Measurements from ENCODE around the gene BCL2L2.
"Not testable (repeated sequence)": the region's sequence is repeated elsewhere in the genome, so short reads cannot be mapped to it uniquely, and the experiment has no call there.

Gene BCL2L2

DNA sequence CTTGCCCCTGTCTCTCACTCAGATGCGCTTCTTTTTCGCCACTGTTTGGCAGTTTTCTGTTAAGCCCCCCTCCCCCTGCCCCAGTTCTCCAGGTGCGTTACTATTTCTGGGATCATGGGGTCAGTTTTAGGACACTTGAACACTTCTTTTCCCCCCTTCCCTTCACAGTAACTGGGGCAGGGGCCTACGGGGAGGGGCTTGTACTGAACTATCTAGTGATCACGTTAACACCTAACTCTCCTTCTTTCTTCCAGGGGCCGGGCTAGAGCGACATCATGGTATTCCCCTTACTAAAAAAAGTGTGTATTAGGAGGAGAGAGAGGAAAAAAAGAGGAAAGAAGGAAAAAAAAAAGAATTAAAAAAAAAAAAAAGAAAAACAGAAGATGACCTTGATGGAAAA is 18.4 kb downstream of the BCL2L2 start:
- no peak for DNase-seq

DNA sequence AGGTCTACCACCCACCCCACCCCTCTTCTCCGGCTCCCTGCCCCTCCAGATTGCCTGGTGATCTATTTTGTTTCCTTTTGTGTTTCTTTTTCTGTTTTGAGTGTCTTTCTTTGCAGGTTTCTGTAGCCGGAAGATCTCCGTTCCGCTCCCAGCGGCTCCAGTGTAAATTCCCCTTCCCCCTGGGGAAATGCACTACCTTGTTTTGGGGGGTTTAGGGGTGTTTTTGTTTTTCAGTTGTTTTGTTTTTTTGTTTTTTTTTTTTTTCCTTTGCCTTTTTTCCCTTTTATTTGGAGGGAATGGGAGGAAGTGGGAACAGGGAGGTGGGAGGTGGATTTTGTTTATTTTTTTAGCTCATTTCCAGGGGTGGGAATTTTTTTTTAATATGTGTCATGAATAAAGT is 19.1 kb downstream of the BCL2L2 start:
- not testable (repeated sequence) for DNase-seq

DNA sequence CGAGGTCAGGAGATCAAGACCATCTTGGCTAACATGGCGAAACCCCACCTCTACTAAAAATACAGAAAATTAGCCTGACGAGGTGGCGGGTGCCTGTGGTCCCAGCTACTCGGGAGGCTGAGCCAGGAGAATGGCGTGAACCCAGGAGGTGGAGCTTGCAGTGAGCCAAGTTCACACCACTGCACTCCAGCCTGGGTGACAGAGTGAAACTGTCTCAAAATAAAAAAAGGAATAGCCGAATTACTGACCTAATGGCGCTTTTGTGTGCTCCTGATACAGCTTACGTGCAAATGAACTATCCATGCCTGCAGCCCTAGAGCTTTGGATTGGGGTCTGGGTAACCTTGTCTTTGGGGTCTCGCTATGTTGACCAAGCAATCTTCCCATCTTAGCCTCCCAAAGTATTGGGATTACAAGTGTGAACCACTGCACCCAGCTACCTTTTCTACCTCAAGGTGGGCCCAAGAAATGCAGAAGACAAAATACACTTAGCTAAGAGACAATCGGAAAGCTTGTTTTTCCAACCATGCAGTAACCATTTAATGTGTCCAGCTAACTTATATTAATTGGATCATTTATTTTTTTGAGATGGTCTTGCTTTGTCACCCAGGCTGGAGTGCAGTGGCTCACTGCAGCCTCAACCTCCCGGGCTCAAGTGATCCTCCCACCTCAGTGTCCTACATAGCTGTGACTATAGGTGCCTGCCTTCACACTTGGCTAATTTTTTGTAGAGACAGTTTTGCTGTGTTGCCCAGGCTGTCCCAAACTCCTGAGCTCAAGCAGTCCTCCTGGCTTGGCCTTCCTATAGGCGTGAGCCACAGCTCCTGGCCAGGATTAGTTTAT is 20.1 kb downstream of the BCL2L2 start:
- no peak for DNase-seq

DNA sequence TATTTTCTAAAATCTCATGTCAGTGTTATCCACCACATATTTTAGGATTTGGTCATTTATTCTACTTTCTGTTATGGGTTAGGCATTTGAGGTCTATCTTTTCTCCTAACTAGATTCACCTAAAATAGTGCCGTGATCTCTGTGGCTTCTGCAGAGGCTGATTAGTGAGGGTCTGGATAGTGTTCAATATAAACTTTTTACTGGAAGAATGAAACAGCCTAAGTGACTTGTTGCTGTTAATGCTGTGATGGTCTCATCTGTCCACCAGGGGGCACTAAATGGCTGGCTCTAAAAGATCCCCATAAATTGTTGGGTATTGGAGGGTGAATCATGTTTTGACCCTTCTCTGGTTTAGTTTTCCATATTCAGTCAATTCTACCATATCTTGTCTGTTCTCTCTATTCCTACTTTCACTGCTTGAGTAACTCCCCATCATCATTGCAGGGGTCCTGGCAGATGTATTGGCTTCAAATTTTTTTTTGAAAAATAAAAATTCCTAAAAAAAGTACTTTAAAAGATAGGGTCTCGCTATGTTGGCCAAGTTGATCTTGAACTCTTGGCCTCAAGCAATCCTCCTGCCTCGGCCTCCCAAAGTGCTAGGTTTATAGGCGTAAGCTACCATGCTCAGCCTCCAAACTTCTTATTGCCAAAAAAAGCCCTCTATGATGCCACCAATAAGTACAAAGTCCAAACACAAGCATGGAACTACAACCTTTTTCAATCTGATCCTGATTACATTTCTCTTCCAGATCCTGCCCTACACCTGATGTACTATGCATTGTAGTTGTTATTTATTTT is 21.5 kb downstream of the BCL2L2 start:
- peak; percentile 57 for DNase-seq

DNA sequence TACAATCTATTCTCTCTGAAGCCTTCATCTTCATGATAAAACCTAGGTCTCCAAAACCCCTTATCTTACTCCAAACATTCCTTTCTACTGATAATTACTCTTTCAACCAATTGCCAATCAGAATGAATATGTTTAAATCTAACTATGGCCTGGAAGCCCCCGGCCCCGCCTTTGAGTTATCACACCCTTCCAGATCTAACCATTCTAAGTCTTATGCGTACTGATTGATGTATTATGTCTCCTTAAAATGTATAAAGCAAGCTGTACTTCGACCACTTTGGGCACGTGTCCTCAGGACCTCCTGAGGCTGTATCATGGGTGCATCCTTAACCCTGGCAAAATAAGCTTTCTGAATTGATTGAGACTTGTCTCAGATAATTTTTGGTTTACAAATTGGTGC is 29.0 kb downstream of the BCL2L2 start:
- DNase-seq = no peak

DNA sequence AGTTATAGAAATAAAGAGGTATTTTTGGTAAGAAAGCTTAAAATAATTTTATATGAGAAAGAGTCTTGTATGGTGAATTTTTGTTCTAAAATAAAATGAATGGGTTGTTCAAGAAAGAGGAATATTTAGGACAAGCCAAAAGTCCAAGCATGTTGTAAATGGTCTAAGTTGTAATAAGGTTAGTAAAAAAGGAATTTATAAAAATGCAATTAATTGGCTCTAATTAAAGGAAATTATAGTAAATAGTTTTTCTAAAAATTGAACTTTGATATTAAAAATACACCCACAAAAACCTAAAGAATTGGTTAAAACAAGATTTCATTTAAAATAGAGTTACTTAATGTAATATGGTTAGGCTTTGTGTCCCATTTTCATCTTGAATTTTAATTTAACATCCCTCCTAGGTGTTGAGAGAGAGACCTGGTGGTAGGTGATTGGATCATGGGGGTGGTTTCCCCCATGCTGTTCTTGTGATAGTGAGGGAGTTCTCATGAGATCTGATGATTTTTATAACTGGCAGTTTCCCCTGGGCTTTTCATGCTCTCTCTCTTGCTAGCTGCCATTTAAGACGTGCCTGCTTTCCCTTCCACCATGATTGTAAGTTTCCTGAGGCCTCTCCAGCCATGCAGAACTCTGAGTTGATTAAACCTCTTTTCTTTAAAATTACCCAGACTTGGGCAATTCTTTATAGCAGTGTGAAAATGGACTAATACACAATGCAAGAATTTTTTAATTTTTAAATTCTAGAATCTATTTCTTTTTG is 33.1 kb downstream of the BCL2L2 start:
- DNase-seq = no peak

DNA sequence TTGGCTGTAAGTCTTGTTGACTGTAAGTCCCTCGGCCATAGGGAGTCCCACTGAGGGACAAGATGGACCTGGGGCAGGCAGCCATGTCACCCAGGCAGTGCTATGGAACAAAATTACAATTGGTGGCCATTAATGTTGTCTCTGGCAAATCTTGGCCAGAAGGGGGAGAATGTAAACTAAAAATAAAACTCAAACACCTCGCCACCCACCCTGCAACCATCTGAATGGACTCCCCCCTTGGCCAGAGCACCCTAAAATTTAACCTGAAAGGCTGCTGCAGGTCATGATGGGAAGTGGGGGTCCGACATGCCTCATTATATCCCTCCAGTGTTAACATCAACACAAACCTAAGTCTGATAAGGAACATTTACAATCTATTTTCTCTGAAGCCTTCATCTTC is 37.8 kb downstream of the BCL2L2 start:
- DNase-seq = no peak

DNA sequence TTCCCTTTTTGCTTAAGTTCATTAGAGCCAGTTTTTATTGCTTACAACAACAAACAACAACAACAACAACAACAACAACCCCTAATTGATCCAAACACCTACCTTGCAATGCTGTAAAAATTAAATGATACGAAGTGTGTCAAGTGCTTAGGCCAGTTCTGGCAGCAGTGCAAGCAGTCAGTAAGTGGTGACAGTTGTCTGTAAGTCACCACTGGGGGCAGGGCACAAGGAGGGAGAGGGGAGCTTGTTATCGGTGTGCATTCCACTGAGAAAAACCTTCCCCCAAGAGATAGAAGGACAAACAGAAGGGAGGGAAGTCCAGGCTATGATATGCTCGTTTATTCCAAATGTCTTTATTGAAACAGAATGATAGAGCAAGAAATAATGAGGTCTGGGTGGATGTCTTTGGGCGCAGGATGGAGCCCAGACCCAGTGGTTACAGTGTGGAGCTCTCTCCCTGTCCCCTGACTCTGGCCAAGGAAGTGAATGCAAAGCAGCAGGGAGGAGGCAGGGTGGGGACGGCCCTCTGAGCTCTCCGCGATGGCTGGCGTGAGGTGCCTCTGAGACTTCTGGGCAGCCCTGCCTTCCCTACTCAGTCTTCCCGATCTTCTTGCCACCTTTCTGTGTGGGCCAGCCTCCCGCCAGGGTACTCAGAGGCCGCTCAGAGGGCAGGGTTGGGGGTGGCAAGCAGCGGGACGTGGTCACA is 39.5 kb downstream of the BCL2L2 start:
- DNase-seq = no peak

DNA sequence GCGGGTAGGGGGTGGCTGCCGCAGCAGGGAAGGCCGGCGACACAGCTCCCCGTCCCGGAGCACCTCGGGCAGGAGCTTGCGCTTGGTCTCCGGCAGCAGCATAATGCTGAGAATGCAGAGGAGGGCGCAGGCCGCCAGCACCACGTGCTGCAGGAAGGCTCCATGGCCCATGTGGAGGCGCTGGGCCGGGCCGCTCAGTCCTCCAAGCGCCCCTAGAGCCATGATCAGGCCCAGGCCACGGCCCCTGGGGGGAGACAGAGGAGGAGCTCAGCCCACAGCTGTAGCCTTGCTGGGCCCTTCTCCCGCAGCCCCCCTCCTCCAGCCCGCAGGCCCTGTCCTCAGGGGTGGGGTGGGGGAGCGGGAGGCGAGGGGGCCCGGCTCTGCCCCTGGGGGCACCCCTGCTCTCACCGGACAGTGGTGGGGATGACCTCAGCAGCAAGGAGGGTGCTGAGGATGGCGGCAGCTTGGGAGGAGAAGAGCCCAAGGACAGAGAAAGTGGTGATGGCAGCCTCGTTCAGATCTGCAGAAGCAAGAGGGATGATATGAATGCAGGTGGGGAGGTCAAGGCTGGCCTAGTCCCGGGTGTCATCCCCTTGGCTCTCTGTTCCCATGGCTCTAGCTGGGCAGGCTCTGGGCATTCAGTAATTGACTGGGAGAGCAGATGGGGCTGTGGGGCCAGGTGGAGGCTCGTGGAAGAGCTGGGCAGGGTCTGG is 40.2 kb downstream of the BCL2L2 start:
- no peak for DNase-seq

DNA sequence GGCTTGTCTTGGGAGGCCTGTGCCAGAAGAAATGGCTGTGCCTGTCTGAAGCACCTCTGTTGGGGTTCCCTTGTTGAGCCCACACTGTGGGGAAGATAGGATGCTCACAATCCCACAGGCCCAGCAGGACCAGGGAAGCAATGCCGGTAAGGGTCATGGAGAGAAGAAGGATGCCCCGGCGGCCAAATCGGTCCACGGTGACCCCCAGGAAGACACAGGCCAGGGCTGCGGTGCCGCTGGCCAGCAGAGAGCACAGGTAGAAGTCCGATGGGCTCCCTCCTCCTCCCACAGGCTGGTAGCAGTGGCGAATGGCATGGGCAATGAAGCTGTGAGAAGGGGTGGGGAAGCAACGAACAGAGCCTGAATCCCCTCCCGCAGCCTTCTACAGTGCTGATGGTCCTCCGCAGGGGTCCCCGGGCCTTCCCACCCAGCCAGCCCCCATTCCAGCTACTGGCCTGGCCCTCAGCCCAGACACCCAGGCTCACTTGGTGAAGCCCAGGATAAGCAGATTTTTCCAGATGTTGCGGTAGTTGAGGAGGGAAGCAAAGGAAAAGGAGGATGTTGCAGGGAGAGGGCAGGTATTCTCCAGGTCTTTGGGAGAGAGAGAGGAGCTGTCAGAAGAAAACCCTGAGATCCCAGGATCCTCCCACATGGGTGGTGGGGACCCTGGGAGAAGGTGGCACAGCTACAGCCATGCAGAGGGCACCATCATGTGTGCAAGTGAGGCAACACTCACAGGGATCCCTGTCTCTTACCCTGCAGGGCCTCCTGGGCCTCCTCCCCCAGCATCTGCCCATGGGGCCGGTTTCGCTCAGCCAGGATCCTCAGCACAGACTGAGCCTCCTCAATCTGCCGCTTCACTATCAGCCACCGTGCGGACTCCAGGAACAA is 41.0 kb downstream of the BCL2L2 start:
- DNase-seq = no peak

DNA sequence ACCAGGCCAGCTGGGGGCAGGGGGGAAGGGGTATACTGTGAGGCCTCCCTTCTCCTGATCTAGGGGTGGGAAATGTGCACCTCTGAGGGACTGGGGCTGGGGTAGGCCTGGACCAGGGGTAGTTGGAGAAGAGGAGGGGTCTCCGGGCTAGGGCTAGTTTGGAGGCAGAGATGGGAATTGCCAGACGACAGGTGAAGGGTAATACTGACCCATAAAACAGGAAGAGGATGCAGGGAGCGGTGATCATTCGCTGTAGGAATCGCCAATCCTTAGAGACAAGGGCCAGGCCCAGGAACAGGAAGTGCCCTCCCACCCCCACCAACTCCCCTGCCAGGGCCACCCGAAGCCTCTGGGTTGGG is 41.6 kb downstream of the BCL2L2 start:
- no peak for DNase-seq

DNA sequence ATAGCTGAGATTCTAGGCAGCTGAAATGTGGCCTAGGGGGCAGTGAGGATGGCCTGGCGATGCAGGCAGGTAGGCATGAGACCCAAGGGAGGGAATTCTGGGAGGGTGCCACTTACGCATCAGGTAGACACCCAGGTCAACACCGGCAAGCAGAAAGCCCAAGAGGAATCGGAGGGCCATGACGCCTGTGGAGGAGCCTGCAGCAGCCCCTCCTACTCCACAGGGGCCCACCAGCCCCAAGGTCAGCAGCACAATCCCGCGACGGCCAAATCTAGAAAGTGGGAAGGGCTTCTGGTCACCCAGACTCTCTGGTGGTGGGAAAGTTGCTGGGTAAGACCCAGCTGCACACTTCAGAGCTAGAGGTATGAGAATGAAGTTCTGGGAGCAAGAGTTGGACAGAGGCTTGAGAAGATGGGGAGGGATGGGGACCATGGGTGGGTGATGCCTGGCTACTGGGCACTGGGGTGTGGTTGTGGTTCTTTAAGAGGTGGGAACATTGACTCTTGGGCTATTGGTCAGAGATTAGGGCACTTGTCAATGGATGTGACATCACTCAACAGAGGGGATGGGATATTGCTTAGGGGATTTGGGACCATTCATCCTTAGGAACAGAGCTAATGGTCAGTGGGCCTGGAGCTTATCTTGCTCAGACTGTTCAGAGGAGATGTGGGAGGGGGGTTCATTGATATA is 42.7 kb downstream of the BCL2L2 start:
- no peak for DNase-seq

DNA sequence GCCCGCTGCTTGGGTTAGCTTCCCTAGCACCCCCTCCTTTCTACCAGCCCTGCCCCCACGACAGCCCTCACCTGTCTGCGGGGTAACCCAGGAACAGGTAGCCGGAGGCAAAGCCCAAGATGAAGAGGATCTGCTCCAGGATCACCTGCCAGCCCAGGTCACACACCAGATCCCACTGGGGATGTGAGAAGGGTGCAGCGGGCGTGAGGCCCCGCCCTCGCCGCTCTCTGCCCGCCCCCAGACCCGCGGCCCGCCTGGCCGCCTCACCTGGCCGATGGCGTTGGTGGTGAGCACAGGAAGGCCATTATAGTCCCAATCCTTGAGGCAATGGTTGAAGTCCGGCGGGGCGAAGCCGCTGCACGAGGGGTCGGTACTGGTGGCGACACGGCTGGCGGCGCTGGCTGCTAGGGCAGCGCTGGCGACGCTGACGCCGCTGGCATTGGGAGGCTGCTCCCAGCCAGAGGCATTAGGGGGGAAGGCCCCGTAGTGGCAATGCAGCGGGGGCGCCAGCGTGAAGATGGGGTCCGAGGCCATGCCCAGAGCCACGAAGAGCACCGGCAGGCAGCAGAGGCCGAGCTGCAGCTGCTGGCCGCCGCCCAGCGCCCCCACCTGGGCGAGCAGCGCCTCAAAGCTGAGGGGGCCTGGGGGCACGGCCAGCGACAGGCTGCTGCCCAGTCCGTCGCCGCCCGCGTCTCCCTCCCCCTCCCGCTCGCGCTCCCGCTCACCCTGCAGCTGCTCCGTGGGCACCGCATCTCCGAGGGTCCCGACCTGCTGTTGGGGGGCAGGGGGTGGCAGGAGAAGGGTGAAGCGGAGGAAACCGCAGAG is 45.3 kb downstream of the BCL2L2 start:
- no peak for DNase-seq

DNA sequence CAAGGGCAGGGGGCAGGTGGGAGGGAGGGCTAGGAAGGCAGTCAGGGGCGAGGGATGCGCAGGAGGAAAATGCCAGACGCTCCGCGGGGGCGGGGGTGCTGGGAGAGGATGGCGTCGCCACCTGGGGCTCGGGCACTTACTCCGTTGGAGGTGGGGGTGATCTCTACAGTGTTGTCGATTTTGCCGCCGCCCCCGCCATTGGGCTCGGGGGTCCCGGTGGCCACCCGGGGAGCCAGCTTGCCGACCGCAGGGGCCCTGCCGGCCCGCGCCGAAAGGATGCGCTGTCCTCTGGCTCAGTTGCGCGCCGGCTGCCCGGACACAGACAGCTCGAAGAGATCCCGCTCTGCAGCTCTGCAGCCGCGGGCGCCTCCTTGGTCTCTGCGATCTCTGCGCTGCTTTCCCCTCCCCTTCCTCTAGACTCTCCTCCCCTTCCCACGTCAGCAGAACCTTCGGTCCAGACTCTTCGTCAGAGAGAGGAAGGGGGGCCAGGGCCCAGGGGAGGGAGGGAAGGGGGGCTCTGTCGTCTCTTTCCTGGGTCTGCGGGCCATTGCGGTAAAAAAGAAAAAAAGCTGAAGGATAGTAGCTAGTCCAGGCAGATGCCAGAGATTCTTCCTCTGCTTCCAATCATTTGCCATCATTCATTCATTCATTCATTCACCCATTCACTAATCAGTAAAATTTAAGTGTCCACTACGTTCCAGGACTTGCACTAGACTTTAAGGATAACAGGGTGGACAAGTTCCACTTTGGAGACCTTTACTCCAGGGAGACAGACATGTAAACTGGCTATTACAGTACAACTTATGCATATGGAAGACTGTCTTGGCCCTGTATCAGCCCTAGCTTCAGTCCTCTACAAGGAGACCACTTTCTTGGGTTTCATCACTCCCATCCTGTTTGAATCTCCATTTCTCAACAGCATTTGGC is 46.1 kb downstream of the BCL2L2 start, which contains the start of gene SLC22A17:
Gene SLC22A17, minus strand, starts transcription at position 382 of the 927 bp plus-strand sequence.
- peak; percentile 69 for DNase-seq

DNA sequence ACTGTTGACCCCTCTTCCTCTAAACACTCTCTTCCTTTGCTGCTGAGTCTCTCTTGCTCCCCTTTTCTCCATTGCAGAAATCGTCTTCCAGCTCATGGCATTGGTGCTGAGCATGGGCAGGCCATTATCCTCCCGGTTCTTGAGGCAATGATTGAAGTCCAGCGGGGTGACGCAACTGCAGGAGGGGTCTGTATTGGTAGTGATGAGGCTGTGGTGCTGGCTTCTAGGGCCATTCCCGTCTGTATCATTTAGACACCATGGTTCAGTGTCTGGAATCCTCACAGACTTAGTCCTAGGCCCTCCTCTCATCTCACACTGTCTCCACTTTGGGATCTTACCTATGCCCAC is 46.8 kb downstream of the BCL2L2 start:
- DNase-seq = no peak

DNA sequence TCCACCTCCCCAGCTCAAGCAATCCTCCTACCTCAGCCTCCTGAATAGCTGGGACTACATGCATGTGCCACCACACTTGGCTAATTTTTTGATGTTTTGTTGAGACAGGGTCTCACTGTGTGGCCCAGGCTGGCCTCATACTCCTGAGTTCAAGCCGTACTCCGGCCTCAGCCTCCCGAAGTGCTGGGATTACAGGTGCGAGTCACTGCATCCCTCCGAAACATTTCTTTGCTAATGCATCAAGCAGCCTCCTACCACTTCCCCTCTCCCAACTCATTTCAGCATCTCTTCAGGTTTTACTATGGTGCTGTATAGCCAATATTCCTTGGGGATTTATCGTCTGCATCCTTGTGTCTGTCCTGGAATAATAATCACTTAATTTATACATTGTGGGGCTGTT is 48.4 kb downstream of the BCL2L2 start:
- DNase-seq = no peak

DNA sequence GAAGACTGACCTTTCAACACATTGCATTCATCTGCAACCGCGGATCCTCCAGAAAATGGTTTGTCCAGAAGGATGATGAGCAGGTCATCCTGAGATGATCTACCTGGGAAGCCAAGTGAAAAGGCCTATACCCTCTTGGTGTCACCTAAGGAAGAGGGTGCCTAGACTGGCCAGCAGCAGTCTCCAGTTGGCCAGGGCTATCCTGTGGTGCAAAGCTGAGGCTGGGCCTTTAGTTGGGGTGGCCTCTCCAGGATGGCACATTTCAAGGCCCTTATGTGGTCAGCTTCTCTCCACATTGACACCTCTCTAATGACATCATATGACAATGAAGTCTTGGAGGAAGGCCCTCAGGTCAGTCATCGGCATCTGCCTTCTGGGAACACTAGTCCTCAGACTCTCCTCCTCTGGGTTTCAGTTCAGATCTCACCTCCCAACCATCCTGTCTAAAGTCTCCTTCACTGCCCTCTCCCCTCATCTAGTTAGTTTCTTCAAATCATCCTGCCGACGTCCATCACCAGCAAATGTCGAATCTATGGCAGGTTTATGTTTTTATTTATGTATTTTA is 49.3 kb downstream of the BCL2L2 start:
- DNase-seq = no peak

DNA sequence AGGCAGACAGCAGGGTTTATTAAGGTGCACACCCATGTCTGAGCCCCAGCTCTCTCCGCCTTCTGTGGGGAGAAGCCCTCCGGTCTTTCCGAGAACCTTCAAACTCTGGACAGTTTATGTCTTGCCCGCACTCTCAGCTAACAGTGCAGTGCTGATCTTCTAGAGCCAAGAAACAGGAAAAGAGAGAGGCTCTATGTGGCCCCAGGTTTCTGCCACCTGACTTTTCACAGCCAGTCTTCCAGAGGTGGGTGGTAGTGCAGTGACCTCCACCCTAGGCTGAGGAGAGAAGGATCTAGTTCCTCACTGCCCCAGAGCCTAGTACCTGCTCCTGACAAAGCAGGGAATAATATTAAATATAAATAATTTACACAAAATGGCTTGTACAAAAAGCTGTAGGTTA is 50.0 kb downstream of the BCL2L2 start:
- no peak for DNase-seq

All from NCI-H526 treated with DMSO at 0.1 percent for 48 hours (cell line).